K562 (cell line): ENCODE measurements around the gene ITGAD.

ENCODE experiments used
- JUND ChIP-seq, 2 experiments: IDR thresholded peaks; 2 replicates in 1 of 2; 3 replicates in 1 of 2; pipeline ENCODE4 v1.6.1; 2011; ENCODE audit warnings: borderline replicate concordance in 2 of 2, low read depth in 2 of 2, low read length in 2 of 2, improper control_type of control experiment in 1 of 2, missing biosample characterization in 1 of 2, missing genetic modification characterization in 1 of 2, missing genetic modification reagents in 1 of 2
- NCOR1 ChIP-seq: fragments of 450-650 bp; IDR thresholded peaks from 2 replicates; pipeline ENCODE4 v1.6.1; 2016; ENCODE audit warnings: mild to moderate bottlenecking, moderate library complexity
- POLR2AphosphoS2 ChIP-seq: IDR thresholded peaks from 2 replicates; pipeline ENCODE4 v1.6.1; 2012; ENCODE audit warnings: low read length, improper control_type of control experiment
- SAP30 ChIP-seq: fragments of 200-600 bp; sonication (generic); IDR thresholded peaks from 2 replicates; pipeline ENCODE4 v1.6.1; 2012; ENCODE audit warnings: borderline replicate concordance, low read depth, mild to moderate bottlenecking, moderate library complexity, low read length, control low read depth, inconsistent platforms; ENCODE audit not compliant: insufficient read depth, poor library complexity, severe bottlenecking
- SP1 ChIP-seq: sonication (generic); formaldehyde crosslinking; IDR thresholded peaks from 2 replicates; pipeline ENCODE4 v1.8.1; 2022; ENCODE audit warnings: mild to moderate bottlenecking, missing genetic modification reagents
- ZSCAN29 ChIP-seq: fragments of 450-650 bp; IDR thresholded peaks from 2 replicates; pipeline ENCODE4 v1.6.1; 2017

GRCh38 chr16:31411024-31411844 is 18.1 kb downstream of the ITGAD start:
- TF ChIP-seq NCOR1 (no peak), POLR2AphosphoS2 (no peak), SP1 (CRISPR knock-in tag) (no peak), ZSCAN29 (no peak), JUND (IDR thresholded peaks at IDR 0.05; ENCODE audit: borderline replicate concordance, low read depth, low read length) (no peak), JUND (tag; IDR thresholded peaks at IDR 0.05; ENCODE audit: borderline replicate concordance, low read depth, low read length) (no peak), SAP30 (no peak)
